Fibroblast of peridontal ligament (primary cell): ENCODE results near the gene CHURC1.
A peak's percentile ranks its signal among the peaks of the same experiment; 100 is the strongest.

Experiments used
- DNase-seq: peaks from one replicate; pipeline ENCODE4 v3.0.0-alpha.2; 2010; ENCODE audit errors: extremely low read depth

Gene CHURC1

DNA sequence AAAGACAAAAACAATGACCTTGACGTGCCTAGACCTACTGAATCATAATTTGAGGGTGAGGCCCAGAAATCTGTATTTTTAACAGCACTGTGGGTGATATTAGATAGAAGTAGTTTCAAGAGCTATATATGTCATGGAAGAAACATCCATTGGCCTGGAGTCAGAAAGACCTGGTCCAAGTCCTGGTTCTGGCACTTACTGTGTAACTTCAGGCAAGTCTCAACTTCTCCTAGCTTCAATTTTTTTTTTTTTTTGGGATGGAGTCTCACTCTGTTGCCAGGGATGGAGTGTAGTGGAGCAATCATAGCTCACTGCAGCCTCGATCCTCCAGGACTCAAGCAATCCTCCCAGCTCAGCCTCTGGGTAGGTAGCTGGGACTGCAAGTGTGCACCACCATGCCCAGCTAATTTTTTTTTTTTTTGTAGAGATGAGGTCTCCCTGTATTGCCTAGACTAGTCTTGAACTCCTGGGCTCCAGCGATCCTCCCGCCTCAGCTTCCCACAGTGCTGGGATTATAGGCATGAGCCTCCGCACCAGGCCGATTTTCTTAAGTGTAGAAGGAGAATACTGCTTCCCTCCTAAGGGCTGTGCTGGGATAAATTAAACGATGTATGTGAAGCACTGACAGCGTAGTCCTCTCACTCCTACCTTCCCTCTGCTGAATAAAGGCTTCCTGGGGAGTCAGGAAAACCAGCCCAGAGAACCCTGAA, 42.6 kb downstream of the CHURC1 start:
- DNase-seq: no peak

DNA sequence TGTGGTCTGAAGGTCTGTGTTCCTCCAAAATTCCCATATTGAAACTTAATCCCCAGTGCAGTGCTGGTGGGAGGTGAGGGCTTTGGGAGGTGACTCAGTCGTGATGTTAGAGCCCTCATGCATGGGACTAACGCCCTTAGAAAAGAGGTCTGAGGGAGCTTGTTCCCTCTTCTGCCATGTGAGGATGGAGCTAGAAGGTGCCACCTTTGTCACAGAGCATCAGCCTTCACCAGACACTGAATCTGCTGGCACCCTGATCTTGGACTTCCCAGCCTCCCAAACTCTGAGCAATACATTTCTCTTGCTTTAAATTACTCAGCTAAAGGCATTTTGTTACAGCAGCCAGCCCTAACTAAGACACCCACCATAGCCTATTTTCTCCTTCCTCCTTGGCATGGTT, 43.9 kb downstream of the CHURC1 start:
- no peak for DNase-seq

- DNase-seq: no peak
These were observed 44.5 kb downstream of the CHURC1 start for GRCh38 chr14:64958743-64959142.

- no peak for DNase-seq
These were observed 46.6 kb downstream of the CHURC1 start for GRCh38 chr14:64960762-64961276.

DNA sequence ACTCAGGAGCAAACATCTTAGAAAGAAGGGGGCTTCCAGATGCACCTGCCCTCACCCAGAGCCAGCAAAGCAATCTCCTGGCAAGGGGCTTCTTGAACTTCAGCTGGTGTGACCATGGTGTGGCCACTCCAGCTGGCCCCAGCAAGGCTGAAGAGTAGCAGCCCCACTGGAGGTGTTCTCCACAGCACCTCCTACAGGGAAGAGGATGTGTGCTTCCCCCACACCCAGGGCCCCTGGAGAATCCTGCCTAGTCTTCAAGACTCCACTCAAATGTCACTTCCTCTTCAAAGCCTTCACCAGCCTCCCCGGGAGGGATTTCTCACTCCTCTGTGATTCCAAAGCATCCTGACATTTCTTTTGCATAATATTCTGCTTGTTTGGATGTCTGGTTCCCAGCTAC, 49.4 kb downstream of the CHURC1 start:
- no peak for DNase-seq

DNA sequence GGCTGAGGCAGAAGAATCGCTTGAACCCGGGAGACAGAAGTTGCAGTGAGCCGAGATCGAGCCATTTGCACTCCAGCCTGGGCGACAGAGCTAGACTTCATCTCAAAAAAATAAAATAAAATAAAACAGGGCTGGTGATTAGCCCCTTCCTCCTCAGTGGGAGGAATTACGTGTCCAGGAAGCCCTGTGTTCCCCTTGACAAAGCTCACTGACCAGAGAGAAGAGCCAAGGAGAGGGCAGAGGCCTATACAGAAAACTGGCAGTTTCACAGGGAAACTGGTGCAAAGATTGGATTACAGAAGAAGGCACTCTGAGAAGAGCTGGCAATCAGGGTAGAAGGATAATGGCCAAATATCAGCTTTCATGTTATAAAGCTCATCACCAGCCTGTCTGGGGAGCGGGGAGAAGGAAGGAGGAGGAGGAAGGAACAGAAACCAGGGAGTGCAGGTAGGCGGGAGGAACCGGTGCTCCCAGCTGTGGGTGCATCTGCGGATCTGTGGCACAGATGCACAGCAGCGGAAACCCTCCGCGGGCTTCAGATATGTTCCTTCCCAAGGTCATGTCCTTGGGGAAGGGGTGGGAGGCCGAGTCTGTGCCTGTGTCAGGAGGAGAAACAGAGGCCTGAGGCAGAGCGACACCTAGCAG, 51.2 kb downstream of the CHURC1 start:
- DNase-seq: no peak

DNA sequence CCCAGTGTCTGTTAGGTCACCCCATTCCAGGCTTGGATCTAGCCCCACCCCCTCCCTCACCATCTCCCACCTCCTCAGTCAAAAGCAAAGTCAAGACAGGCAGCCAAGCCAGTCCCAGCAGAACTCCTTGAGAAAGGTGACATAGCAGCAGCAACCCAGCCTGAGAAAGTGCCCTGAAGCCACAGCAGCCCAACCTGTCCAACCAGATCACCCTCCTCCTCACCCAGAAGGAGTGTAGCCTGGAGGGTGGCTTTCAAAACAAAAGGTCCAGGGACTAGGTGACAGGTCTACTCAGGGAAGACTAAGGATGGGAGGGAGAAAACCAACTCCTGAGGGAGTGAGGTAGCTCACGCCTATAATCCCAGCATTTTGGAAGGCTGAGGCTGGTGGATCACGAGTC, 52.7 kb downstream of the CHURC1 start:
- DNase-seq: no peak

DNA sequence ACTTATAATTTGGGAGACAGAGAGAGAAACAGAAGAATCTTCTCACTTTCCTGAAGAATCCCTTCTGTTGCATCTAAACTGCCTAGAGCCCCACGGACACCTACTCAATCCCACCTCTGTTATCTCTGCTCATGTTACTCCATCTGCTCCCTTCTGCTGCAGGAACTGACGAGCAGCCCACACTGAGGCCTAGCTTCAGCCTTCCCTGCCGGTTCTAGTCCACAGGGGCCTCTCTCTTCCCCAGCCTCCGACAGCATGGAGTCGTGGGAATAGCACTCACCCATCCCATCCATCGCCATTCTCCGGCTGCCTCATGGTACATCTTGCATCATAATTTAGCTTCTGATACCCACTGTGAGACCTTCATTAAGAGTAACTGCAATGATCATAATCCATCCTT, 53.9 kb downstream of the CHURC1 start:
- DNase-seq: no peak

GRCh38 chr14:64968651-64969050, 54.4 kb downstream of the CHURC1 start:
- no peak for DNase-seq

DNA sequence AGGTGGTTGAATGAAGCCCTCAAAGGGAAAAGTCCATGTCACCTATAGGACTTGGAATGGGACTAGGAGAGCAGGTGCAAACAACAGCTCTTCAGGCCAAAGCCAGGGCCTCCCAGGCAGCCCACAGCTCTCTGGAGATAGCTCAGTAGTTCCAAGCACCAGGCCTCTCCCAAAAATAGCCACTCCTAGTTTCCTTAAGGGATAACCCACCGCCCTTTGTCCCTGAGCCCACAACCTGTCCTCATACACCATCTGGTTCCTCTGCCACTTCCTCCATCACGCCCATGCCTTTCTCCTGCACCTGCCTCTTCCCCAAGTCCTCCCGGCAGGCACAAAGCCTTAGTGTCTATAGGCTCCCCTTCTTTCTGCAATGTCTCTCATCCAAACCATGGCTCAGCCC, 55.8 kb downstream of the CHURC1 start:
- no peak for DNase-seq

DNA sequence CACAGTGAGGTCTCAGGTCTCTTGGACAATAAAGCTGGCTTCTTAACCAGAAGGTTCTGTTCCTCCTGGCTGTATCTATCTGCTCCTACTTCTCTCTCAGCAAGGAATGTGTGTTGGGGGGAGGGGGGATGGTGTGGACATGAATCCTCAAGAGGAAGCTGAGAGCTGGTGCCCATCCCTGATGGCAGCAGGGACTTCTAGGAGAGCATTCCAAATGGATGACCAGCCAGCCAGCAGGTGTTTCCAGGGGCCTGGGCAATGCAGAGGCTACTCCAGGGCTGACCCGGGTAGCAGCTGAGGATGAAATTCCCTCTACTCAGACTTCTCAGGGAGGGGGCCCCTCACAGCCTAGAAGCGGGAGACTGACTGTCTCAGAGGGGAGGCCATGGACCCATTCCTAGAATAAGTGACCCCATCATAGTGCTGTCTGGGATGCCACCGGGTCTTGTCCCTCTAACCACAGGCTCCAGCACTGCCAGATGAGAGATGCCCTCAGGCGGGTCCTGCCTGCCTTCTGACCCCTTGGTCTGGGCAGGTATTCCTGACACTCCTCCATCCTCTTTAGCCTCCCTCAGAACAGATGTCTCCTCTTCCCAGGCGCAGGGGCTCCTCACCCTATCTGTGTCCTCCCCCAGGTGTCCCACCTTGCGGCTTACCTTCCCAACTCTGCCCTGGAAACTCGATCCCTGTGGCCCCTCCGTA, 56.7 kb downstream of the CHURC1 start:
- DNase-seq: no peak

DNA sequence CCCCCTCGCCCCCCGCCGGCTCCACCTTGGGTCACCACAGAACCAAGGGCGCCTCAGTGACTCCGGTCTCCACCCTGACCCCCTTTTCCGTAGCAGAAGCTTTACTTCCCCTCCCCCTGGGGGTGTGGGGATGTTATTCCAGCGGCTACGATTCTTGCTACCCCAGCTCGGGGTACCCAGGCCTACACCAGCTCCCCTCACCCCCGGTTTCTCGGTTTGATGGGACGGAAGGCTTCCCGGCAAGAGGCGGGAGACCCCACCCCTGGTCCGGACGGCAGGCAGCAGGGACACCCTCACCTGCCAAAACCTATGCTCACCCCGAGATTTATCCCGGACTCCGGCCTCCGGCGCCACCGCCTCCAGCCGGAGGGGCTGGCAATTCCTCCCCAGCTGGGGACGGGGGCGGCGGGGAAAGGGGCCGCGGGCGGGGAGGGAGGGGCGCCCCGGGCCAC, 57.3 kb downstream of the CHURC1 start:
- DNase-seq: no peak

- no peak for DNase-seq
These were observed 57.9 kb downstream of the CHURC1 start, which contains the start of gene RAB15 for GRCh38 chr14:64971943-64972791. Gene RAB15 (minus strand): TSS chr14:64972336. CDS start chr14:64972076, 260 bp downstream.

- DNase-seq: no peak
These were observed 58.8 kb downstream of the CHURC1 start for GRCh38 chr14:64973026-64973442.

- DNase-seq: no peak
These were observed 59.6 kb downstream of the CHURC1 start for GRCh38 chr14:64973826-64974225.

GRCh38 chr14:64974563-64974962, 60.3 kb downstream of the CHURC1 start:
- DNase-seq: no peak

DNA sequence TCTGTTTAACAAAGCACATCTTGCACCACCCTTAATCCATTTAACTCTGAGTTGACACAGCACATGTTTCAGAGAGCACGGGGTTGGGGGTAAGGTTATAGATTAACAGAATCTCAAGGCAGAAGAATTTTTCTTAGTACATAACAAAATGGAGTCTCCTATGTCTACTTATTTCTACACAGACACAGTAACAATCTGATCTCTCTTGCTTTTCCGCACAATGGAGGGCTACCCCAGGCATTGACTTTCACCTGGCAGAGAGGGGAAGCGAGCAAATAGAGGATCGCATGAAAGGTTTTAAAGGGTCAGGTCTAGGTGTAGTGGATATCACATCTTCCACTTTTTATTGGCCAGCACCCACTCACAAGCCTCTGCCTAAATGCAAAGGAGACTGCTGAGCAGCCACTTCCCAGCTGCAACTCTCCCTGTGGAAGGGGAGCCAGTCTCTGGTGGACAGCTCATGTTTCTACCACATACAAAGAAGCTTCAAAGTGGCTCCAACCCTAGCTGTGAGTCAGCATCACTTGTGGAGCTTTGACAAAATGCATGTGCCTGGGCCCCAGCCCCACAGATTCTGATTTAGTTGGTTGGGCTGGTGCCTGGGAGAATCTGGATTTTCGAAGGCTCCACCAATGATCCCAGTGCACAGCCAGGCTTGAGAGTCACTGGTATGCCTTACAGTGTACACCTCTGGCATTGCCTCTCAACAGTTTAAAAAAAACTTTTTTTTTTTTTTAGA, 65.2 kb downstream of the CHURC1 start:
- peak; percentile 62 for DNase-seq

GRCh38 chr14:64983439-64984310, 69.4 kb downstream of the CHURC1 start:
- DNase-seq: peak; percentile 77
